H1 (cell line): ENCODE measurements around the gene CNGA2. TPM values are rescaled to one million over a fixed set of nuclear protein-coding genes. Genes with fewer than 3 reads are reported as not detected.

Experiments used
- CTCF ChIA-PET: fragments of 300-600 bp; sonication (Branson Sonifier 250); formaldehyde crosslinking; loops from one replicate; lab custom pipeline; 2021; ENCODE audit not compliant: partially characterized antibody; lab: Charles Lee
- POLR2A ChIA-PET: fragments of 300-600 bp; sonication (Branson Sonifier 250); formaldehyde crosslinking; loops from one replicate; lab custom pipeline; 2021; ENCODE audit warnings: inconsistent platforms; ENCODE audit not compliant: partially characterized antibody; lab: Charles Lee
- DNase-seq, 2 experiments: peaks; one replicate each; pipeline versions ENCODE4 v3.0.0 to v3.0.0-alpha.2; 2010 to 2022; ENCODE audit warnings: low spot score in 2 of 2, low read depth in 1 of 2, mixed read lengths in 1 of 2
- FAIRE-seq: peaks from 2 replicates; lab custom pipeline; 2011; peaks lifted over from hg19 to GRCh38; lab: Jason Lieb, UNC
- H2AFZ ChIP-seq: 2 replicates; pipeline ENCODE4 v1.8.1; 2012; ENCODE audit warnings: low read length, inconsistent platforms
- H2AK5ac ChIP-seq: 2 replicates; pipeline ENCODE4 v1.6.1; 2013; ENCODE audit warnings: low read depth, low read length
- H2BK120ac ChIP-seq: replicated peaks from 2 replicates; pipeline ENCODE3; 2013; ENCODE audit warnings: low read depth, low read length, inconsistent platforms
- H2BK12ac ChIP-seq: 2 replicates; pipeline ENCODE4 v1.6.1; 2013; ENCODE audit warnings: low read depth, low read length
- H2BK15ac ChIP-seq: 2 replicates; pipeline ENCODE4 v1.6.1; 2013; ENCODE audit warnings: low read length
- H2BK20ac ChIP-seq: 2 replicates; pipeline ENCODE4 v1.6.1; 2013; ENCODE audit warnings: low read length
- H2BK5ac ChIP-seq: 2 replicates; pipeline ENCODE4 v1.6.1; 2013; ENCODE audit warnings: low read depth, low read length
- H3K14ac ChIP-seq: 2 replicates; pipeline ENCODE4 v1.6.1; 2013; ENCODE audit warnings: inconsistent platforms; ENCODE audit not compliant: insufficient read length
- H3K18ac ChIP-seq: 2 replicates; pipeline ENCODE4 v1.6.1; 2013; ENCODE audit warnings: low read length; ENCODE audit errors: extremely low read depth
- H3K23ac ChIP-seq: 2 replicates; pipeline ENCODE4 v1.6.1; 2013; ENCODE audit warnings: inconsistent platforms; ENCODE audit not compliant: insufficient read length
- H3K23me2 ChIP-seq: 2 replicates; pipeline ENCODE4 v1.6.1; 2013; ENCODE audit warnings: low read depth, low read length
- H3K27ac ChIP-seq: 2 replicates; pipeline ENCODE4 v1.6.1; 2011; ENCODE audit warnings: low read depth, low read length, inconsistent platforms
- H3K27me3 ChIP-seq, 4 experiments: replicated peaks in 1 of 4; 1 replicate in 1 of 4; 2 replicates in 3 of 4; pipeline versions ENCODE4 v1.6.1 to v1.8.1; 2011 to 2013; ENCODE audit warnings: low read length in 3 of 4, mild to moderate bottlenecking in 3 of 4, inconsistent platforms in 2 of 4, mixed read lengths in 2 of 4, moderate library complexity in 1 of 4; ENCODE audit not compliant: control insufficient read depth in 3 of 4, insufficient read depth in 3 of 4; ENCODE audit errors: extremely low read depth in 1 of 4
- H3K36me3 ChIP-seq, 4 experiments: 2 replicates each; pipeline versions ENCODE4 v1.6.1 to v1.8.1; 2011 to 2013; ENCODE audit warnings: mild to moderate bottlenecking in 4 of 4, low read length in 3 of 4, moderate library complexity in 2 of 4, control low read depth in 1 of 4, inconsistent platforms in 1 of 4; ENCODE audit not compliant: insufficient read depth in 4 of 4, control insufficient read depth in 2 of 4
- H3K4ac ChIP-seq: replicated peaks from 2 replicates; pipeline ENCODE3; 2013; ENCODE audit warnings: low read length, low read depth, mixed read lengths, inconsistent platforms; ENCODE audit not compliant: insufficient read length
- H3K4me1 ChIP-seq, 4 experiments: replicated peaks in 1 of 4; 1 replicate in 1 of 4; 2 replicates in 3 of 4; pipeline versions ENCODE4 v1.6.1 to v1.8.1; 2011 to 2013; ENCODE audit warnings: low read length in 3 of 4, inconsistent platforms in 2 of 4, mixed read lengths in 1 of 4; ENCODE audit not compliant: insufficient read depth in 4 of 4, control insufficient read depth in 3 of 4
- H3K4me2 ChIP-seq, 2 experiments: 2 replicates each; pipeline versions ENCODE4 v1.6.1 to v1.8.1; 2011 to 2013; ENCODE audit warnings: low read depth in 2 of 2, low read length in 2 of 2, control low read depth in 1 of 2, inconsistent platforms in 1 of 2, mild to moderate bottlenecking in 1 of 2; ENCODE audit not compliant: insufficient read depth in 1 of 2
- H3K4me3 ChIP-seq, 4 experiments: fragments of 200-600, 300-600 bp in 1 of 4; sonication (generic), shearing (Covaris generic), sonication (Bioruptor Twin) in 1 of 4; 2 replicates each; pipeline versions ENCODE4 v1.5.1 to v1.8.1; 2011 to 2016; ENCODE audit warnings: low read length in 4 of 4, low read depth in 3 of 4, control low read depth in 2 of 4, inconsistent platforms in 2 of 4, mild to moderate bottlenecking in 2 of 4, mixed read lengths in 1 of 4, moderate library complexity in 1 of 4; ENCODE audit not compliant: insufficient read depth in 2 of 4; ENCODE audit errors: extremely low read depth in 1 of 4
- H3K56ac ChIP-seq: replicated peaks from 2 replicates; pipeline ENCODE3; 2013; ENCODE audit warnings: low read depth, mild to moderate bottlenecking, mixed read lengths, low read length, inconsistent platforms; ENCODE audit not compliant: insufficient read length
- H3K79me1 ChIP-seq: 2 replicates; pipeline ENCODE4 v1.6.1; 2013; ENCODE audit warnings: low read depth, low read length, control low read depth
- H3K79me2 ChIP-seq, 2 experiments: 2 replicates each; pipeline versions ENCODE4 v1.6.1 to v1.8.1; 2012 to 2013; ENCODE audit warnings: low read length in 2 of 2, mild to moderate bottlenecking in 2 of 2, inconsistent platforms in 1 of 2; ENCODE audit not compliant: insufficient read depth in 2 of 2, control insufficient read depth in 1 of 2
- H3K9ac ChIP-seq, 4 experiments: replicated peaks in 1 of 4; 1 replicate in 1 of 4; 2 replicates in 3 of 4; pipeline versions ENCODE4 v1.6.1 to v1.8.1; 2011 to 2013; ENCODE audit warnings: low read depth in 3 of 4, low read length in 3 of 4, control low read depth in 2 of 4, mild to moderate bottlenecking in 2 of 4, moderate library complexity in 2 of 4, inconsistent platforms in 1 of 4; ENCODE audit errors: extremely low read depth in 1 of 4
- H3K9me3 ChIP-seq, 2 experiments: 2 replicates each; pipeline versions ENCODE4 v1.6.1 to v1.8.1; 2012 to 2013; ENCODE audit warnings: mild to moderate bottlenecking in 2 of 2, moderate library complexity in 2 of 2, control low read depth in 1 of 2, inconsistent platforms in 1 of 2, low read depth in 1 of 2, low read length in 1 of 2, mixed read lengths in 1 of 2; ENCODE audit not compliant: insufficient read depth in 2 of 2
- H4K20me1 ChIP-seq, 2 experiments: replicated peaks in 1 of 2; 2 replicates each; pipeline versions ENCODE3 to v1.8.1; 2011 to 2013; ENCODE audit warnings: inconsistent platforms in 2 of 2, low read length in 2 of 2, mild to moderate bottlenecking in 1 of 2; ENCODE audit not compliant: insufficient read depth in 2 of 2, control insufficient read depth in 1 of 2
- H4K5ac ChIP-seq: 2 replicates; pipeline ENCODE4 v1.6.1; 2013; ENCODE audit warnings: low read length, low read depth, mixed read lengths, inconsistent platforms; ENCODE audit not compliant: insufficient read length
- H4K8ac ChIP-seq: 2 replicates; pipeline ENCODE4 v1.8.0; 2013; ENCODE audit warnings: mild to moderate bottlenecking, moderate library complexity, low read length, inconsistent platforms; ENCODE audit not compliant: insufficient read depth; ENCODE audit errors: extremely low read depth
- H4K91ac ChIP-seq: replicated peaks from 2 replicates; pipeline ENCODE3; 2013; ENCODE audit warnings: low read length, mixed read lengths, inconsistent platforms; ENCODE audit not compliant: insufficient read length
- CEBPB ChIP-seq: IDR thresholded peaks from 2 replicates; pipeline ENCODE4 v1.6.1; 2012; ENCODE audit warnings: low read depth, low read length
- GABPA ChIP-seq: IDR thresholded peaks from 2 replicates; pipeline ENCODE4 v1.6.1; 2011; ENCODE audit warnings: mild to moderate bottlenecking, low read length, moderate library complexity, borderline replicate concordance; ENCODE audit not compliant: insufficient read depth
- JUND ChIP-seq: IDR thresholded peaks from 2 replicates; pipeline ENCODE4 v1.6.1; 2011; ENCODE audit warnings: mild to moderate bottlenecking, improper control_type of control experiment, low read length
- KDM5A ChIP-seq: fragments of 200-600 bp; IDR thresholded peaks from 2 replicates; pipeline ENCODE4 v1.7.1; 2012; ENCODE audit warnings: mild to moderate bottlenecking, low read length, inconsistent platforms, mixed read lengths
- polyA plus RNA-seq, 7 experiments: library from polyadenylated mRNA; depleted of rRNA in 3 of 7; stranded (reverse) in 5 of 7; unstranded in 2 of 7; fragments of >200 nt in 5 of 7; fragments of 200-250 nt in 2 of 7; gene quantifications; 1 replicate in 5 of 7; 2 replicates in 1 of 7; 4 replicates in 1 of 7; pipeline versions ENCODE4 v1.2.1 to v1.2.3, GENCODE V29; 2011 to 2013; ENCODE audit warnings: missing spikeins in 2 of 7, mixed read lengths in 2 of 7
- total RNA-seq: library from RNA; stranded (reverse); fragmentation: NEBNext Ultra II Directional; extraction: Animal tissue kit (Norgen Biotek cat#: 25700); gene quantifications from 2 replicates; pipeline ENCODE4 v1.2.1, GENCODE V29; 2021

The CNGA2 gene
- total and polyA plus RNA-seq, 2 of the 8 experiments (the other 6 are each of a cell fraction or from before 2014, with no cell fraction given), result not detected

DNA sequence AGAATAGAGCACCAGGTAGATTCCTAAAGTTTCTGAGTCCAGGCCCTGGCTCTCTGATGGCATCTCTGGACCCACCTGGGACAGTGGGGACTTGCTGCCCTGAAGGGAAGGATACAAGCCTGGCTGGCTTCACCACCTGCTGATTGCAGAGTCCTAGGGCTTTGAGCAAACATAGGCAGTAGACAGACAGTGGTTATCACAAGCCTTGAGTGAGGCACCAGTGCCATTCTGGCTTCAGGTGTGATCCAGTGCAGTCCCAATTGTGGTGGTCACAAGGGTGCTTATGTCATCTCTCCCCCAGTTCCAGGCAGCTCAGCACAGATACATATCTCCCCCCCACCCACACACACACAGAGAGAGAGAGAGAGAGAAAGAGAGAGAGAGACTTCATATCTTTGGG lies 45.9 kb upstream of the CNGA2 start:
- H4K20me1 ChIP-seq, result no peaks in the 10 kb centered on the region
- no peak overlapping the region for H3K4me3 ChIP-seq
- no peak overlapping the region for H3K56ac ChIP-seq
- POLR2A ChIA-PET, result no interaction called here
- no peak overlapping the region for H3K9ac ChIP-seq
- no peak overlapping the region for H3K4ac ChIP-seq
- H2BK12ac ChIP-seq, result no peak overlapping the region
- no peak overlapping the region for H2BK5ac ChIP-seq
- no peak overlapping the region for H3K23ac ChIP-seq
- CTCF ChIA-PET, result no interaction called here
- H4K91ac ChIP-seq, result no peak overlapping the region
- H2BK120ac ChIP-seq, result no peak overlapping the region
- DNase-seq (no peak), FAIRE-seq (no peak)
- no peaks in the 10 kb centered on the region for H3K4me1 ChIP-seq
- no peaks in the 10 kb centered on the region for H3K9me3 ChIP-seq
- no peak overlapping the region for H3K27ac ChIP-seq
- H2BK15ac ChIP-seq, result no peak overlapping the region
- H3K18ac ChIP-seq, result no peak overlapping the region
- no peaks in the 10 kb centered on the region for H3K79me2 ChIP-seq
- H3K4me2 ChIP-seq, result no peak overlapping the region
- H3K14ac ChIP-seq, result no peak overlapping the region
- H2AFZ ChIP-seq, result no peak overlapping the region
- no peak overlapping the region for H2BK20ac ChIP-seq
- H3K27me3 ChIP-seq, result no peaks in the 10 kb centered on the region
- H2AK5ac ChIP-seq, result no peak overlapping the region
- no peaks in the 10 kb centered on the region for H3K23me2 ChIP-seq
- H4K5ac ChIP-seq, result no peak overlapping the region
- H3K36me3 ChIP-seq, result no peaks in the 10 kb centered on the region
- H4K8ac ChIP-seq, result no peak overlapping the region
- no peaks in the 10 kb centered on the region for H3K79me1 ChIP-seq
- TF ChIP-seq KDM5A, result no peak
- TF ChIP-seq CEBPB, result no peak
- no peak for TF ChIP-seq GABPA
- no peak for TF ChIP-seq JUND
